ENCODE data around the gene ADGRF5.

DNA sequence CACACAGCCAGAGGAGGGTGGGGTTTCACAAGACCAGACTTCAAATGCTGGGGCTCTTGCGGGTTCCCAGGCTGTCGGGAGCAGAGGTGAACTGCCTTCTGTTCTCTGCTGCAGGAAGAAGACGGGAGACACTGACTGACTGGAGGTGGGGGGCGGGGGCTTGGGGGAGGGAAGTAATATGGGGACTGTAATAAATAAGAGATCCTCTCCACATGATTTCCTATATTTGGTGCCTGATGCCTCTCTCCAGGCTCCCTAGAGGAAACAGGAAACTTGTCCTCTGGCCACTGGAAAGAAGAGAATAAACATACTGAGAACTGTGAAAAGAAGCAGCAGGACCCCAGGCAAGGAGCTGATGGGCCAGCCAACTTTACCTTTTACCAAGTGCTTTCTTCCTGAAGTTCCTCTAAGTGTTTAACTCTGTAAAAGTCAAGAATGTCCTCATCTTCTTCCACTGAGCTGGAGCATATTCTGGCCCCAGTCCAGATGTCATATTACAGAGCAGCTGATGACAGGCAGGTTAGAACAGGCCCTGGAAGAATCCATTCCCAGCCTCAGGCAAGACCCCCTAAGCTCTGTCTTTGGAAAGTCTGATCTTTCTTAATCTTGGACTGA is 33.2 kb upstream of the ADGRF5 start:
- TF ChIP-seq, protein P1, sequence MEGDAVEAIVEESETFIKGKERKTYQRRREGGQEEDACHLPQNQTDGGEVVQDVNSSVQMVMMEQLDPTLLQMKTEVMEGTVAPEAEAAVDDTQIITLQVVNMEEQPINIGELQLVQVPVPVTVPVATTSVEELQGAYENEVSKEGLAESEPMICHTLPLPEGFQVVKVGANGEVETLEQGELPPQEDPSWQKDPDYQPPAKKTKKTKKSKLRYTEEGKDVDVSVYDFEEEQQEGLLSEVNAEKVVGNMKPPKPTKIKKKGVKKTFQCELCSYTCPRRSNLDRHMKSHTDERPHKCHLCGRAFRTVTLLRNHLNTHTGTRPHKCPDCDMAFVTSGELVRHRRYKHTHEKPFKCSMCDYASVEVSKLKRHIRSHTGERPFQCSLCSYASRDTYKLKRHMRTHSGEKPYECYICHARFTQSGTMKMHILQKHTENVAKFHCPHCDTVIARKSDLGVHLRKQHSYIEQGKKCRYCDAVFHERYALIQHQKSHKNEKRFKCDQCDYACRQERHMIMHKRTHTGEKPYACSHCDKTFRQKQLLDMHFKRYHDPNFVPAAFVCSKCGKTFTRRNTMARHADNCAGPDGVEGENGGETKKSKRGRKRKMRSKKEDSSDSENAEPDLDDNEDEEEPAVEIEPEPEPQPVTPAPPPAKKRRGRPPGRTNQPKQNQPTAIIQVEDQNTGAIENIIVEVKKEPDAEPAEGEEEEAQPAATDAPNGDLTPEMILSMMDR (conservative IDR thresholded peaks at IDR 0.05) = no peak
- no peak for TF ChIP-seq ZFX (IDR thresholded peaks at IDR 0.05)
